Astrocyte of the hippocampus (primary cell): Measurements from ENCODE around the gene TRIO.

Experiments used
- DNase-seq: peaks from one replicate; pipeline ENCODE4 v3.0.0; 2011; ENCODE audit warnings: low read depth, low spot score

TRIO gene

DNA sequence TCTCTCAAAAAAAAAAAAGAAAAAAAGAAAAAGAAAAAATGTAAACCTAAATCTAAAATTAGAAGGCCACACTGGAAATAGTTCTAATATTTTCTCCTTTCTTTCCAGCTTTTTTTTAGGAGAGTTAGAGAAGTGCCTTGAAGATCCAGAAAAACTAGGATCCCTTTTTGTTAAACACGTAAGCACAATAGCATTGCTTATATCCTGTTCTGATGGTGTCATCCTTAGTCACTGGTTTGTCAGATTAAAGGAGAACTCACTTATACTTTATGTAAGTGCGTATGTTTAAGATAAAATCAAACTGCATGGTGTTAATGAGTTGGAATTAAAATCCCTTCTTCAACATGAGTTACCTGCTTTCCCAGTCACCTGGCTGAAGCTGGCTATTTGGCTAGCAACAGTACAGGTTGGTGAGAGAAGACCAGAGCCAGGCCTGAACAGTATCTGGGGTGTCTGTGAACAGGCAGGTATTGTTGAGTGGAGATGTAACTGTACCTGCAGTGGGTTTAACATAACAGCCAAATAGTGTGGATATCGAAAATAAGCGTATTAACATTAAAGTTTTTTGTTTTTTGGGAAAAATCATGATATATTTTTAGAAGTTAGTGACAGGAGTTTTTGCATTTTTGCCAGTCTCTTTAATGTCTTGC is 333.8 kb downstream of the TRIO start:
- DNase-seq, result no peak

GRCh38 chr5:14479143-14479696 is 336.1 kb downstream of the TRIO start:
- no peak for DNase-seq

- DNase-seq, result no peak
These were observed 338.2 kb downstream of the TRIO start for GRCh38 chr5:14481349-14481748.

DNA sequence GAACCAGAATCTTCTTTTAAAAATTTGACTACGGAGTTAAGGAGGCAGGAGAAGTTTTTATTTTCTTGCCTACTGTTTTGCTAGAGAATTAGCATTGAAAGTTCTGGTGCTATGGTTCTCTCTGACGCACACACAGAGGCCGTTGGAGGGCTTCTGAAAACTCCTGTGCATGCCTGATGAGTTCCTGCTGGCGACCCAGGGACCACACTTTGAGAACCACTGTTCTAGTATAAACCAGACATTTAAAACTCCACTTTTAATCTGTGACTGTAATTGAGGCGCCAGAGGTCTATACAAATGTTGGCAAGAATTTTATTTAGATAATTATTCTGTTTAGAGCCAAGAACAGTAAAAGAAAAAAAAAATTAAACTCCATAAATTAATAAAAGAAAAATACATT is 338.9 kb downstream of the TRIO start:
- DNase-seq, result no peak

DNA sequence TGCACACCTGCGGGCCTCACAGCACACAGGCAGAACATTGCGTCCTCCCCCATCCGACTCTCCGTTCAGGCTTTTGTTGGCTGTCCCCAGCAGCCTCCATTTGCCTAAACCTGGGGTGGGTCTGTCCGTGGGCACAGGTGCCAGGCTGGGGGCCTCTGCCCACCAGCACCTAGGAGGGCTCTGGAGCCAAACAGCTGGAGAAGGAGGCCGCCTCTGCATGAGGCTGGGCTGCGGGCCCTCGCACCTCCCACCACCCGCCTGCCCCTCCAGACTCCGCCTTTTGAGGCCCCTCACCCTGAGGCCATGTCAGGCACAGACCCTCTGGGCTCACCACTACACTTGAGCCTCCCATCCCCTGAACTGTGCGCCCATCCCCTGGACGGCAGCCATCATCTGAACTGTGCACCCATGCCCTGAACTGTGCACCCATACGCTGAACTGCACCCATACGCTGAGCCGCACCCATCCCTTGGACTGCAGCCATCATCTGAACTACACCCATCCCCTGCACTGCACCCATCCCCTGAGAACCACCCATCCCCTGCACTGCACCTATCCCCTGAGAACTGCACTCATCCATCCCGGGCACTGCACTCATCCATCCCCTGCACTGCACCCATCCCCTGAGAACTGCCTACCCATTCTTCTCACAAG is 340.5 kb downstream of the TRIO start:
- no peak for DNase-seq

DNA sequence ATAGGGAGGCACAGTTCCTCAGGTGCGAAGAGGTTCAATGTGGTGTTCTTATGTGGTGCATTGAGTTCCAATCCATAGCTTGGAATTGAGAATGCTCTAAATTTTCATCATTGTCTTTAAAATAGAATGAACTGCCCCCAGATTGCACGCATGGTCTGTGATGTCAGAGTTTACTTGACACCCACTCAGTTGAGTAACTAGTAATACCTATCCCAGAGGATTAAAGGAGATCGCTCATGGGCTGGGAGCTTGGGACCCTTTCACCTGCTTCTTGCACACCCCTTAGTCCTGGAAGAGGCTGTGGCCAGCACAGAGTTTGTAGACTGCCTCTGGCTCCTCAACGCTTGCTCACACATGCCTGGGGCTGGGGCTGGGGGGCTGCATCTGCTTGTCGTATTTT is 343.3 kb downstream of the TRIO start:
- DNase-seq, result no peak

- no peak for DNase-seq
These were observed 344.1 kb downstream of the TRIO start for GRCh38 chr5:14486996-14487896.

DNA sequence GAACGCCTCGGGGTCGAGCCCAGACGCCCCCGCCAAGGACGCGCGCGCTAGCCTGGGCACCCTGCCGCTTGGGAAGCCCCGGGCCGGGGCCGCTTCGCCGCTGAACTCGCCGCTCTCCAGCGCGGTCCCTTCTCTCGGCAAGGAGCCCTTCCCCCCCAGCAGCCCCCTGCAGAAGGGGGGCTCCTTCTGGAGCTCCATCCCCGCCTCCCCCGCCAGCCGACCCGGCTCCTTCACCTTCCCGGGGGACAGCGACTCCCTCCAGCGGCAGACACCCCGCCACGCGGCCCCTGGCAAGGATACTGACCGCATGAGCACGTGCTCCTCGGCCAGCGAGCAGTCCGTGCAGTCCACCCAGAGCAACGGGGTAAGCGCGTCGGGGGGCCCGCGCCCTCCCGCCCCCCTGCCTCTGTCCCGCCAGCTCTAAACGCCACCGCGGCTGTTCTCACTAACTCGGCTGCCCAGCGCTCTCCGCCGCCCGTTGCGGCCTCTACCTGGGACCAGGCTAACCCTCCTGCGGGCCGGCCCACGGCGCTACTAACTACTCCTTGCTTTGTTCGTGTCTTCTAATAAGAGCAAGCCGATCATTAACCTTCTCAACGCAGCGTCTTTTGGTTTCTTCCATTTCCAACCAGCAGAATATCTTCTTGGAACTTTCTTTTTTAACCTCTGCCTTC is 344.9 kb downstream of the TRIO start:
- no peak for DNase-seq

GRCh38 chr5:14488709-14489108 is 345.6 kb downstream of the TRIO start:
- no peak for DNase-seq

DNA sequence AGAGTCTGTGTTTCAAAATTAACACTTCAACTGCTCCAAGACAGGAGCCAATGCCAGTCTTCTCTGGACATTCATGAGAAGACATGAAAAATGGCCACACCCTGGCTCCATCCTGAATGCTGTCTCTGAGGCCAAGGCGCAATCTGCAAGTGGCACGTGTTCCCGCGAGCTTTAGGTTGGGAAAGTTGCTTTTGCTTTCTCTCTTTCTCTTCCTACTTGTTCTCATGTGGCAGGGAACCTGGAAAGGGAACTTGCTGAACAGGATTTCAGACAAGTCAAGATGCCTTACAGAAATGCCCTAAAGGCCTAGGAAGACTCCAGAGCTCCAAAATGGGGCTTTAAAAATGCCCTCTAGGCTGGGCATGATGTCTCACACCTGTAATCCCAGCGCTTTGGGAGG is 346.5 kb downstream of the TRIO start:
- no peak for DNase-seq

DNA sequence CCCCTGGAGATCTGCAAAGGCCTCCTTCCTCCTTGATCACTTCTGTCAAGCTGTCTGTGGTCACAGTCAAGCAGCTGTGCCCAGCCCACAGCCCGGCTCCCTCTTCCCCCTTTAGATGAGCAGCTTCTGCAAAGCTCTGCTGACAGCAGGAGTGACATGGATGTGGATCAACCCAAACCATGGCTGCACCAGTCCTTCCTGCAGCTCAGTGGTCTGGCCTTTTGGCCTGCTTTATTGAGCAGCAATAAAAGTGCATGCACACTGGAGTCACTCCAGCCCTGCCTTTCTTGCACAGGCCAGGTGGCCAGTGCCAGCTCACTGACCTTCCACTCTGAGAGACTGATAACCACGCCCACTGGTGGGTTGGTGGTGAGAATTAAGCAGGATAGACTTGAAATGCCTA is 347.2 kb downstream of the TRIO start:
- DNase-seq, result no peak

- DNase-seq, result peak; percentile 65
These were observed 348.1 kb downstream of the TRIO start for GRCh38 chr5:14491015-14491915.

GRCh38 chr5:14492331-14492964 is 349.3 kb downstream of the TRIO start:
- no peak for DNase-seq

DNA sequence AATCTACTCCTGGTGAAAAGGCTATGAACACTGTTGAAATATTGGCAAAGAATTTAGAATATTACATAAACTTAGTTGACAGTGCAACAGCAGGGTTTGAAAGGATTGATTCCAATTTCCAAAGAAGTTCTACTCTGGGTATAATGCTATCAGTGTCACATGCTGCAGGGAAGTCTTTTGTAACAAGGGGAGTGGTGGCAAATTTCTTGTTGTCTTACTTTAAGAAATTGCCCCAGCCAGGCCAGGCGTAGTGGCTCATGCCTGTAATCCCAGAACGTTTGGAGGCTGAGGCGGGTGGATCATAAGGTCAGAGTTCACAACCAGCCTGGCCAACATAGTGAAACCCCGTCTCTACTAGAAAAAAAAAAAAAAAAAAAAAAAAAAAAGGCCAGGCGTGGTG is 352.2 kb downstream of the TRIO start:
- DNase-seq, result no peak

DNA sequence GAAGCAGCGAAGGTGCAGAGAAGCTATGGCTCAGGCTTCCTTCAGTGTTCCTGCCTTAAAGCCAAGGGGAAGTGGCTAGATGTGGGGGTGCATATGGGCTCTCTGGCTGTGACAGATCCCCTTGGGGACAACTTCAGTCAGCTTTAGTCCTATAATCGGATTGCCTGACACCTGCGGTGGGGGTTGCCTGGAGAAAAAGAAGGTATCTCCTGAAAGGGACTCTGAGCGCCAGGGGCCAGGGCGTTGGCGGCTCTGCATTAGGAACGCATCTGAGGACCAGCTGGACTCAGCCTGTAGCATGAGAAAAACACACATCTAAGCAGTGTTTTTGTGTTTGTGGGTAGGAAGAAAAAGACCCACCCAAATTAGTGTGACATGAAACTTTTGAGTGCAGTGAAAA is 354.2 kb downstream of the TRIO start:
- DNase-seq, result no peak

- peak; percentile 23 for DNase-seq
These were observed 358.5 kb downstream of the TRIO start for GRCh38 chr5:14501353-14502293.

DNA sequence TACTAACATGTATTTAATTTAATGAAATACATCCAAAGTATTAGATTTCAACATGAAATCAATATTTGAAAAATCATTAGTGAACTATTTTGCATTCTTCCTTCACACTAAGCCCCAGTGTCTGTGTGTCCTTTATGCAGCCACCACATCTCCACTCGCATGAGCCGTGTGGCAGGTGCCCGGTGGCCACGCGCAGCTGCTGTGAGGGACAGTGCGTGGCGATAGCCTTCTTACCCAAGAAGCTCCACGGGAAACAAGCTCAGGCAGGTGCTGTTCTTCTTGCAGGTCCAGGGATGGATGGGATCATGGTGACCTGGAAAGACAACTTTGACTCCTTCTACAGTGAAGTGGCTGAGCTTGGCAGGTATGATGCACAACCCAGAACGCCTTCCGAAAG is 359.1 kb downstream of the TRIO start:
- DNase-seq, result no peak

DNA sequence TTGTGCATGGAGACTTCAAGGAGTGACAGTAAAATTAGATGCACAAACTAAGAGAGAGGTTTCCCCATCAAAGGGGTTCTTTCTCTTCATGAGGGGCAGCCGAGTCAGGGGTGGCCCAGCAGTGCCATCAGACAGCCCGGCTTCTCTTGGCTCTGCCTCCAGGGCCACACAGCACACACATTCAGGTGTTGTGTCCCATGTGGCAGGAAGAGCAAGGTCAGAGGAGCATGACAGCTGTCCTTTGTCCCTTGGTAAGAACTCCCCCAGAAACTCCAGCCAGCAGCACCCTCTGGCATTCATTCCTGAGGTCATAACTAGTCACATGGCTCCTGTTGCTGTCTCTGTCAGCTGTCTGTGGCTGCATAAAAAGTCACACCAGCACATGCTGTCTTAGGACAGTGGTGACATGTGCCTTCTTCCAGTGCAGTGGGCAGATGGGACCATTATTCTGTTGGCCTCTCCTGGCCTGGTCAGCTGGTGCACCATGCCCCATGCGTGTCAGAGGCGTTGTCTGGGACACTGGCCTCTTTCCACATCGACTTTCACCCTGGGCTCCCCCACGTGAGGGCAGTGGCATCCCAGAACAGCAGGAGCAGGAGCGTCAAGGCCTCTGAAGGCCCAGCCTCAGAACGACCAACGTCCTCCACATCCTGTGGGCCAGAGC is 360.0 kb downstream of the TRIO start:
- no peak for DNase-seq
